GM23248 (cell line): ENCODE data around the gene FOXQ1. TPM values are rescaled to one million over a fixed set of nuclear protein-coding genes. Genes with fewer than 3 reads are reported as not detected.

Experiments used
- DNase-seq: peaks from one replicate; pipeline ENCODE4 v3.0.0-alpha.2; 2015
- H2AFZ ChIP-seq: fragments of 200-600 bp; sonication (generic); 2 replicates; pipeline ENCODE4 v1.6.1; 2016; ENCODE audit warnings: antibody characterized with exemption
- H3F3A ChIP-seq: fragments of 200-600 bp; sonication (generic); 2 replicates; pipeline ENCODE4 v1.6.1; 2016; ENCODE audit warnings: mild to moderate bottlenecking, antibody characterized with exemption, mixed run types; ENCODE audit not compliant: insufficient read depth
- H3K27ac ChIP-seq: fragments of 200-600 bp; sonication (generic); 2 replicates; pipeline ENCODE4 v1.5.1; 2016; ENCODE audit warnings: mild to moderate bottlenecking
- H3K27me3 ChIP-seq: fragments of 200-600 bp; sonication (generic); replicated peaks from 2 replicates; pipeline ENCODE4 v1.6.1; 2016; ENCODE audit warnings: mild to moderate bottlenecking; ENCODE audit not compliant: insufficient read depth
- H3K36me3 ChIP-seq: fragments of 200-600 bp; sonication (generic); 2 replicates; pipeline ENCODE4 v1.6.1; 2016; ENCODE audit warnings: low read depth, mild to moderate bottlenecking
- H3K4me1 ChIP-seq: fragments of 200-600 bp; sonication (generic); 2 replicates; pipeline ENCODE4 v1.6.1; 2016; ENCODE audit warnings: mild to moderate bottlenecking; ENCODE audit not compliant: insufficient read depth
- H3K4me2 ChIP-seq: fragments of 200-600 bp; sonication (generic); one replicate; pipeline ENCODE4 v1.6.1; 2016; ENCODE audit warnings: mild to moderate bottlenecking; ENCODE audit not compliant: unreplicated experiment
- H3K4me3 ChIP-seq: fragments of 200-600 bp; sonication (generic); 2 replicates; pipeline ENCODE4 v1.5.1; 2016; ENCODE audit warnings: mild to moderate bottlenecking
- H3K79me2 ChIP-seq: fragments of 200-600 bp; sonication (generic); 2 replicates; pipeline ENCODE4 v1.6.1; 2016; ENCODE audit warnings: mild to moderate bottlenecking; ENCODE audit not compliant: insufficient read depth
- H3K9ac ChIP-seq: fragments of 200-600 bp; sonication (generic); 2 replicates; pipeline ENCODE4 v1.6.1; 2016; ENCODE audit warnings: mild to moderate bottlenecking
- H3K9me2 ChIP-seq: fragments of 200-600 bp; sonication (generic); 2 replicates; pipeline ENCODE4 v1.6.1; 2016; ENCODE audit warnings: mixed run types, mild to moderate bottlenecking, moderate library complexity; ENCODE audit not compliant: insufficient read depth
- H3K9me3 ChIP-seq: fragments of 200-600 bp; sonication (generic); one replicate; pipeline ENCODE4 v1.6.1; 2017; ENCODE audit warnings: low read depth
- H4K20me1 ChIP-seq: fragments of 200-600 bp; sonication (generic); 2 replicates; pipeline ENCODE4 v1.6.0; 2016; ENCODE audit not compliant: insufficient read depth
- EZH2 ChIP-seq: fragments of 200-600 bp; sonication (generic); IDR thresholded peaks from 2 replicates; pipeline ENCODE4 v1.6.1; 2018; ENCODE audit warnings: antibody characterized with exemption, mild to moderate bottlenecking; ENCODE audit not compliant: insufficient read depth, poor library complexity, severe bottlenecking
- EZH2phosphoT487 ChIP-seq: fragments of 200-600 bp; sonication (generic); IDR thresholded peaks from 2 replicates; pipeline ENCODE4 v1.6.1; 2018; ENCODE audit warnings: antibody characterized with exemption, moderate library complexity, mild to moderate bottlenecking, low read depth; ENCODE audit not compliant: insufficient read depth
- WGBS, 2 experiments: methylation state at CpG; one replicate each; pipeline ENCODE4 v1.1.6; 2015 to 2017; ENCODE audit warnings: low lambda C conversion rate in 2 of 2, low coverage in 1 of 2; ENCODE audit errors: missing lambda C conversion rate in 2 of 2; 5-methylcytosine and 5-hydroxymethylcytosine counted together
- in situ Hi-C: fragments of 300-500 bp; cut with MboI; formaldehyde crosslinking; loops from 2 replicates; pipeline ENCODE4 v1.15.0; 2020
- polyA plus RNA-seq: library from polyadenylated mRNA; unstranded; fragments of >200 nt; fragmentation: Nextera tagmentation; extraction: Ambion mirVana; gene quantifications from 2 replicates; pipeline ENCODE4 v1.2.1, GENCODE V29; 2016
- total RNA-seq: library from RNA; depleted of rRNA; stranded (reverse); fragments of >200 nt; shearing (Covaris generic); gene quantifications from 2 replicates; pipeline ENCODE4 v1.2.3, GENCODE V29; 2014

FOXQ1 gene
- total and polyA plus RNA-seq, 2 experiments from 2014 or later = under 0.01 TPM; not detected in 1

DNA sequence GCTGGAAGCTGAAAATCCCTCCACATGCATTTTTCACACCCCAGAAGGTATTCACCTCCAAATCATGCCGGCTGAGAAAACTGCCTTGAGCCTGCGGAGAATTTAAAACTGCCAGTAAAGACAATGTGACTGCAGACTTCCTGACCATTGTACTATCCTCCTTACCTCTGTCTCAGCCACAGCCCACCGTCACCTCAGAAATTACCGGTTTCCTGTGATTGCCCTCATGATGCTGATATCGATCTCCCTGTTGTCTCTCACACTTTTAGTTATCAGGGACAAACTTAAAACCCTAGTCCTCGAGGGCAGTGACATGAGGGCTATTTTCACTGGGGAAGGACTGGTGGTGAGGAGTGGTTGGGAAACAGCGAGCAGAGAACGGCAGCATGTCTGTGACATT, 30.2 kb upstream of the FOXQ1 start:
- no peak for DNase-seq
- Histone ChIP-seq H3K9me3 (no peaks in the 10 kb centered on the region), H3K9ac (no peak overlapping the region), H3F3A (peaks cover 26% of the 10 kb centered on the region), H3K36me3 (no peaks in the 10 kb centered on the region), H3K4me3 (no peak overlapping the region), H4K20me1 (no peaks in the 10 kb centered on the region), H2AFZ (no peak overlapping the region), H3K79me2 (no peaks in the 10 kb centered on the region), H3K27ac (no peak overlapping the region), H3K27me3 (no peaks in the 10 kb centered on the region), H3K4me2 (no peak overlapping the region), H3K4me1 (peaks cover 20% of the 10 kb centered on the region), H3K9me2 (no peaks in the 10 kb centered on the region)
- TF ChIP-seq EZH2 = no peak
- TF ChIP-seq EZH2phosphoT487 = no peak
- 73 to 80% methylated on average over 8 of the region's 8 CpGs for WGBS, 2 experiments
- in situ Hi-C loops = no loop called here

DNA sequence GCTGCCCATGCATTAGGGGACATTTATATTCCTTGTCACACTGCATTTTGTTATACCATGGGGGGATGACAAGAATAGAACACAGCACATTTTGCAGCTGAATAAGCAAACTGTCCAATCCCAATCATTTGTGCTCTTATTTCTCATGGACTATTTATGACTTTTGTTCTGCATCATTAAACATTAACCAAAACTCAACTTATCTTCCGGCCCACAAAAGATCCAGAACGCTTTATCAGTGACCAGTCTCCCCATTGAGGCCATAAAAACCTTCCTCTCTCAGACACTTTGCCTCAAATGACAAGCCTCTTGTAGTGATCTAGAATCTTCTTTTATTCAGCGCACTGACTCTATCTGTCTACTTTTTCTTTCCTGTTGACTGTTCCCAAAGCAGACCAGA, 28.4 kb upstream of the FOXQ1 start:
- TF ChIP-seq EZH2phosphoT487 (no peak), EZH2 (no peak)
- Histone ChIP-seq H3K36me3 (no peaks in the 10 kb centered on the region), H3K4me1 (peaks cover 32% of the 10 kb centered on the region), H3K4me2 (no peak overlapping the region), H3K79me2 (no peaks in the 10 kb centered on the region), H3K9me3 (no peaks in the 10 kb centered on the region), H3K9me2 (no peaks in the 10 kb centered on the region), H3K27ac (no peak overlapping the region), H4K20me1 (no peaks in the 10 kb centered on the region), H2AFZ (no peak overlapping the region), H3K27me3 (no peaks in the 10 kb centered on the region), H3K4me3 (no peak overlapping the region), H3F3A (peaks cover 41% of the 10 kb centered on the region), H3K9ac (no peak overlapping the region)
- 73 to 81% methylated on average over 3 of the region's 3 CpGs for WGBS, 2 experiments
- DNase-seq = no peak
- in situ Hi-C loops = no loop called here

DNA sequence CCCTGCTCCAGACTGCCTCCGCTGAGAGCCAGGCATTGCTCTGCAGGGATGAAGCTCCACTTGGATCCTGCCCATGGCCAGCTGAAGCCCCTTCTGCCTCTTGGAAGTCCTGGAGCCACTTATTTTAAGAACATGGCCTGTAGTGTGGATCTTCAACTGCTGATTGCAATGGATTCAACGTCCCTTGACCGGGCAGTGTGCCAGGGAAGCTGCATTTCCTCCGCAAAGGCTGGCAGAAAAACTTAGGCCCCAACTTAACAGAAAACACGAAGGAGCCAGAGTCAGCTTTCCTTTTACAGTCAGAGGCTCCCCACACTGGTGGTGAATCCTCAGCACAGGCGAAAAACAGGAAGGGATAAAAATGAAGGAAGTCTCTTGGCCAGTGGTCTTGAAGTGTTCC, 26.3 kb upstream of the FOXQ1 start:
- Histone ChIP-seq H3K4me2 (peak overlapping the region; percentile 35), H4K20me1 (no peaks in the 10 kb centered on the region)
- peak; percentile 63 for DNase-seq

GRCh38 chr6:1285956-1286355, 25.9 kb upstream of the FOXQ1 start:
- no peak overlapping the region; the same call in 1 of the 2 replicates for H3K4me3 ChIP-seq
- H3K4me2 ChIP-seq = peak overlapping the region; percentile 35
- no peaks in the 10 kb centered on the region for H3K27me3 ChIP-seq
- H3K9me3 ChIP-seq = no peaks in the 10 kb centered on the region
- H3K9me2 ChIP-seq = no peaks in the 10 kb centered on the region
- H3K36me3 ChIP-seq = no peaks in the 10 kb centered on the region
- in situ Hi-C loops = no loop called here
- H3K9ac ChIP-seq = peak overlapping the region; percentile 18
- peak overlapping the region; percentile 79 for H3K27ac ChIP-seq
- H3F3A ChIP-seq = peaks cover 41% of the 10 kb centered on the region
- H2AFZ ChIP-seq = peak overlapping the region; percentile 25
- peak; percentile 82 for DNase-seq
- TF ChIP-seq EZH2phosphoT487 = no peak
- TF ChIP-seq EZH2 = no peak
- H3K4me1 ChIP-seq = peaks cover 32% of the 10 kb centered on the region
- no peaks in the 10 kb centered on the region for H3K79me2 ChIP-seq
- no peaks in the 10 kb centered on the region for H4K20me1 ChIP-seq
- 1 to 5% methylated on average over 4 of the region's 4 CpGs for WGBS, 2 experiments

More for the DNA sequence above, 26.3 kb upstream of the FOXQ1 start:
- TF ChIP-seq EZH2phosphoT487 (no peak), EZH2 (no peak)
- Histone ChIP-seq H3K27ac (peak overlapping the region; percentile 79), H3K9me3 (no peaks in the 10 kb centered on the region), H2AFZ (peak overlapping the region; percentile 25), H3K9ac (peak overlapping the region; percentile 7), H3F3A (peaks cover 41% of the 10 kb centered on the region), H3K36me3 (no peaks in the 10 kb centered on the region), H3K79me2 (no peaks in the 10 kb centered on the region), H3K4me3 (no peak overlapping the region; the same call in 1 of the 2 replicates), H3K4me1 (peaks cover 32% of the 10 kb centered on the region), H3K9me2 (no peaks in the 10 kb centered on the region), H3K27me3 (no peaks in the 10 kb centered on the region)
- WGBS, 2 experiments = 26 to 30% methylated on average over 6 of the region's 6 CpGs
- in situ Hi-C loops = no loop called here

- no peak for TF ChIP-seq EZH2phosphoT487
- TF ChIP-seq EZH2 = no peak
- H3K27me3 ChIP-seq = no peaks in the 10 kb centered on the region
- H3F3A ChIP-seq = peaks cover 41% of the 10 kb centered on the region
- no peak overlapping the region for H2AFZ ChIP-seq
- no peaks in the 10 kb centered on the region for H4K20me1 ChIP-seq
- H3K4me1 ChIP-seq = peaks cover 32% of the 10 kb centered on the region
- DNase-seq = peak; percentile 94
- H3K9me2 ChIP-seq = no peaks in the 10 kb centered on the region
- H3K9ac ChIP-seq = peak overlapping the region; percentile 18; the same call in 1 of the 2 replicates
- no peaks in the 10 kb centered on the region for H3K9me3 ChIP-seq
- H3K4me2 ChIP-seq = peak overlapping the region; percentile 35
- H3K27ac ChIP-seq = peak overlapping the region; percentile 79
- in situ Hi-C loops = no loop called here
- 18 to 21% methylated on average over 7 of the region's 7 CpGs for WGBS, 2 experiments
- no peak overlapping the region for H3K4me3 ChIP-seq
- H3K79me2 ChIP-seq = no peaks in the 10 kb centered on the region
- no peaks in the 10 kb centered on the region for H3K36me3 ChIP-seq
Observed at GRCh38 chr6:1287103-1287591, 24.8 kb upstream of the FOXQ1 start.
